Progenitor cell of endocrine pancreas (in vitro differentiated cells): Measurements from ENCODE around the gene SYT6. TPM values are rescaled to one million over a fixed set of nuclear protein-coding genes. Genes with fewer than 3 reads are reported as not detected.

Source experiments
- DNase-seq: peaks from one replicate; pipeline ENCODE4 v3.0.0; 2021; ENCODE audit warnings: low spot score; ENCODE audit not compliant: unreplicated experiment
- H3K27ac Mint-ChIP-seq: 2 replicates; pipeline ENCODE4 v1.8.0; 2021; ENCODE audit warnings: mild to moderate bottlenecking, moderate library complexity, mixed read lengths
- H3K27me3 Mint-ChIP-seq: 2 replicates; pipeline ENCODE4 v1.8.0; 2021; ENCODE audit warnings: mixed read lengths
- H3K36me3 Mint-ChIP-seq: 2 replicates; pipeline ENCODE4 v1.8.0; 2022; ENCODE audit warnings: mixed read lengths; ENCODE audit not compliant: insufficient read depth
- H3K4me1 Mint-ChIP-seq: 2 replicates; pipeline ENCODE4 v1.8.0; 2021; ENCODE audit warnings: low read depth, mixed read lengths
- H3K4me3 Mint-ChIP-seq: 2 replicates; pipeline ENCODE4 v1.8.0; 2021; ENCODE audit warnings: low read depth, mild to moderate bottlenecking, moderate library complexity, mixed read lengths
- H3K9me3 Mint-ChIP-seq: 2 replicates; pipeline ENCODE4 v1.8.0; 2021; ENCODE audit warnings: low read depth, mixed read lengths
- CTCF ChIP-seq: fragments of 200-600 bp; sonication (generic); IDR thresholded peaks from one replicate; pipeline ENCODE4 v1.5.0; 2021; ENCODE audit warnings: antibody characterized with exemption, mild to moderate bottlenecking; ENCODE audit not compliant: unreplicated experiment
- total RNA-seq: library from RNA; stranded (reverse); gene quantifications from 2 replicates; pipeline ENCODE4 v1.2.1, GENCODE V29; 2021

SYT6 gene
- total RNA-seq, 1 donor from 2014 or later: 0.98 TPM

- no peak for TF ChIP-seq CTCF
- DNase-seq: no peak
- peaks cover 67% of the 10 kb centered on the region for H3K27me3 Mint-ChIP-seq
- H3K4me1 Mint-ChIP-seq: peaks cover 2% of the 10 kb centered on the region
- H3K4me3 Mint-ChIP-seq: no peak overlapping the region
- no peak overlapping the region for H3K27ac Mint-ChIP-seq
- H3K9me3 Mint-ChIP-seq: no peaks in the 10 kb centered on the region
- H3K36me3 Mint-ChIP-seq: no peaks in the 10 kb centered on the region
Measured at GRCh38 chr1:114149211-114149610, 4.5 kb downstream of the SYT6 start.

- H3K36me3 Mint-ChIP-seq: no peaks in the 10 kb centered on the region
- TF ChIP-seq CTCF: no peak
- peaks cover 8% of the 10 kb centered on the region for H3K4me1 Mint-ChIP-seq
- DNase-seq: no peak
- no peak overlapping the region for H3K27ac Mint-ChIP-seq
- peaks cover 51% of the 10 kb centered on the region for H3K27me3 Mint-ChIP-seq
- H3K4me3 Mint-ChIP-seq: no peak overlapping the region
- H3K9me3 Mint-ChIP-seq: no peaks in the 10 kb centered on the region
Measured at GRCh38 chr1:114145504-114146151, 8.0 kb downstream of the SYT6 start.

- peaks cover 43% of the 10 kb centered on the region for H3K27me3 Mint-ChIP-seq
- no peaks in the 10 kb centered on the region for H3K36me3 Mint-ChIP-seq
- no peak overlapping the region for H3K27ac Mint-ChIP-seq
- no peak for TF ChIP-seq CTCF
- no peak overlapping the region for H3K4me3 Mint-ChIP-seq
- no peaks in the 10 kb centered on the region for H3K9me3 Mint-ChIP-seq
- H3K4me1 Mint-ChIP-seq: peaks cover 8% of the 10 kb centered on the region
- no peak for DNase-seq
Measured at GRCh38 chr1:114144016-114144415, 9.7 kb downstream of the SYT6 start.

GRCh38 chr1:114139540-114139939 is 14.1 kb downstream of the SYT6 start:
- Mint-ChIP-seq H3K4me1 (peaks cover 11% of the 10 kb centered on the region), H3K27ac (no peak overlapping the region), H3K9me3 (no peaks in the 10 kb centered on the region), H3K27me3 (peaks cover 42% of the 10 kb centered on the region), H3K36me3 (no peaks in the 10 kb centered on the region), H3K4me3 (no peak overlapping the region)
- no peak for TF ChIP-seq CTCF
- no peak for DNase-seq

- Mint-ChIP-seq H3K27me3 (peaks cover 52% of the 10 kb centered on the region), H3K4me3 (no peak overlapping the region), H3K36me3 (no peaks in the 10 kb centered on the region), H3K4me1 (peaks cover 13% of the 10 kb centered on the region), H3K27ac (no peak overlapping the region), H3K9me3 (no peaks in the 10 kb centered on the region)
- no peak for TF ChIP-seq CTCF
- DNase-seq: no peak
Measured at GRCh38 chr1:114137497-114137896, 16.2 kb downstream of the SYT6 start.
